ENCODE results near the gene WDFY2. TPM values are rescaled to one million over a fixed set of nuclear protein-coding genes. Genes with fewer than 3 reads are reported as not detected.

WDFY2 gene
- total and polyA plus RNA-seq, 8 donors: 1.4 to 22.6 (median 10.4) TPM

GRCh38 chr13:51765142-51765515 lies 180.9 kb downstream of the WDFY2 start:
- Histone ChIP-seq H3K27ac (peak overlapping the region; percentile 46 to 86 (median 77)), H3K36me3 (peaks cover 0 to 46% (median 36%) of the 10 kb centered on the region in 4 donors), H3K4me1 (peaks cover 24 to 41% (median 32%) of the 10 kb centered on the region in 4 donors), H3K9me3 (no peaks in the 10 kb centered on the region), H3K4me3 (no peak overlapping the region), H3K27me3 (no peaks in the 10 kb centered on the region)
- DNase-seq: no peak
- TF ChIP-seq POLR2AphosphoS5 (IDR thresholded peaks at IDR 0.05) (no peak), CTCF (IDR thresholded peaks at IDR 0.05) (no peak), POLR2A (IDR thresholded peaks at IDR 0.05) (no peak), EP300 (IDR thresholded peaks at IDR 0.05) (no peak)
- intact Hi-C loops (cut with DNase I; ENCODE audit: low total_unique reads): no loop called here
- WGBS, 5 donors: 56 to 69% (median 66%) methylated on average over 4 of the region's 4 CpGs

GRCh38 chr13:51767100-51767499 lies 182.8 kb downstream of the WDFY2 start:
- Histone ChIP-seq H3K4me3 (no peak overlapping the region), H3K4me1 (peaks cover 42 to 60% (median 50%) of the 10 kb centered on the region in 4 donors), H3K36me3 (peaks cover 0 to 32% (median 22%) of the 10 kb centered on the region in 4 donors), H3K27ac (no peak overlapping the region), H3K9me3 (no peaks in the 10 kb centered on the region), H3K27me3 (no peaks in the 10 kb centered on the region)
- TF ChIP-seq CTCF (IDR thresholded peaks at IDR 0.05) (no peak), EP300 (IDR thresholded peaks at IDR 0.05) (no peak), POLR2AphosphoS5 (IDR thresholded peaks at IDR 0.05) (no peak), POLR2A (IDR thresholded peaks at IDR 0.05) (no peak)
- DNase-seq: no peak
- WGBS, 5 donors: 90 to 96% (median 92%) methylated on average over 8 of the region's 8 CpGs
- intact Hi-C loops (cut with DNase I; ENCODE audit: low total_unique reads): no loop called here

GRCh38 chr13:51768378-51768921 lies 184.2 kb downstream of the WDFY2 start:
- no peak for DNase-seq
- Histone ChIP-seq H3K27me3 (no peaks in the 10 kb centered on the region), H3K27ac (peak overlapping the region in 3 of 5 donors; percentile 70 to 88 (median 85)), H3K36me3 (peaks cover 0 to 26% (median 18%) of the 10 kb centered on the region in 4 donors), H3K4me3 (no peak overlapping the region), H3K9me3 (no peaks in the 10 kb centered on the region), H3K4me1 (peaks cover 43 to 69% (median 54%) of the 10 kb centered on the region in 4 donors)
- no peak for TF ChIP-seq EP300 (IDR thresholded peaks at IDR 0.05)
- TF ChIP-seq POLR2A (IDR thresholded peaks at IDR 0.05): no peak
- no peak for TF ChIP-seq CTCF (IDR thresholded peaks at IDR 0.05)
- TF ChIP-seq POLR2AphosphoS5 (IDR thresholded peaks at IDR 0.05): no peak
- WGBS, 5 donors: 86 to 95% (median 91%) methylated on average over 15 of the region's 15 CpGs
- intact Hi-C loops (cut with DNase I; ENCODE audit: low total_unique reads): no loop called here

GRCh38 chr13:51768976-51769375 lies 184.7 kb downstream of the WDFY2 start:
- no peak for TF ChIP-seq POLR2AphosphoS5 (IDR thresholded peaks at IDR 0.05)
- TF ChIP-seq CTCF (IDR thresholded peaks at IDR 0.05): no peak
- TF ChIP-seq EP300 (IDR thresholded peaks at IDR 0.05): no peak
- TF ChIP-seq POLR2A (IDR thresholded peaks at IDR 0.05): no peak
- H3K9me3 ChIP-seq: no peaks in the 10 kb centered on the region
- DNase-seq: no peak
- no peak overlapping the region for H3K4me3 ChIP-seq
- H3K36me3 ChIP-seq: peaks cover 0 to 26% (median 22%) of the 10 kb centered on the region in 4 donors
- peaks cover 42 to 64% (median 50%) of the 10 kb centered on the region in 4 donors for H3K4me1 ChIP-seq
- H3K27me3 ChIP-seq: no peaks in the 10 kb centered on the region
- H3K27ac ChIP-seq: peak overlapping the region in 4 of 5 donors; percentile 70 to 88 (median 82)
- WGBS, 5 donors: 91 to 98% (median 96%) methylated on average over 15 to 19 of the region's 19 CpGs
- intact Hi-C loops (cut with DNase I; ENCODE audit: low total_unique reads): no loop called here

Measured in stomach (tissue), 9 donors.